ENCODE measurements around the gene XPO1. TPM values are rescaled to one million over a fixed set of nuclear protein-coding genes. Genes with fewer than 3 reads are reported as not detected.

XPO1 gene
- 68.5 to 140 TPM (median 127 TPM) in 5 replicates for total RNA-seq (2022; extraction: Qiagen RNA extraction; ENCODE audit: low read depth)

GRCh38 chr2:61538200-61538919, at the start of gene XPO1:
Gene XPO1, minus strand, starts transcription at chr2:61538356. Its CDS starts 4,459 bp downstream, at chr2:61533897.

DNA sequence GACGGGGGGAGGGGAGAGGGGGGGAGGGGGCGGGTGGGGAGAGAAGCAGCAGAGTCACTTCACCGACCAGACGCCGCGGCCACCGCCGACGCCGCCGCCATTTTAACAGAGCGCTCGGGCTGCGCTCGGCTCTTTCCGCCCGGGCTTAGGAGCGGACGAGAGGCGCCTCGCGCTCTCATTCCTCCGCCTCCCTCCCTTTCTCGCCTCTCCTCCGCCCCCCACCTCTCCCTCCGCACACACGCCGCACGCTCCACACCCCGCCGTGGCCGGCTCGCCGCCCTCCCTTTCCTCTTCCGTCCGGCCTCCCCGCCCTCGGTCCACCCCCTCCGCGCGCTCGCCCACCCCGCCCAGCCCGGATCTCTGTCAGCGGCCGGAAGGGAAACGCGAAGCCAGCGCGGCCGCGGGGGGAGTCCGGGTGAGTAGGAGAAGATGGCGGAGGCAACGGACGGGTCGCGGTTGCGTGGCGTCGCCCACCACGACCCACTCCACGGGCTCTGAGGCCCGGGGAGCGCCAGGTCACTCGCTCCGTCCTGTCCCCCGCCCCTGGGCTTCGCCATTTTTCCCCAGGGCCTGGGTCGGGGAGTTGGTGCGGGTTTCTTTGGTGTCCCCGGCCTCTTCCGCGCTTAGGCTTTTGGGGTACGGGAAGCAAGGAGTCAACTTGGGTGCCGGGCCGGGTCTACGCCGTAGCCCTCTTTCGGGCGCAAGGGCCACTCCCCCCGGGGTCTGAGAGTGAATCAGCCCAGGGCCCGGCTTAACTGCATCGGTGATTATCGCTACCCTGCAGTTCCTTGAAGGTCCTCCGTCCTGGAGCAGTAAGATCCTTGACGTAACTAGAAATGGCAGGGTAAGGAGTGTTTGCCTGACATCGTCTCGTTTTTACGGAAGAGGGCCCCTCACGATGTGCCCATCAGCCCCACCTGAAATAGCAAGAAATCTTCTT, 66.9 kb downstream of the XPO1 start, which contains the start of gene USP34:
TSS of gene USP34 (minus strand) at position 123 of the 940 bp plus-strand sequence. CDS start 395 bp downstream, outside the sequence.

Other genes starting within 250 kb of the XPO1 start
- gene USP34, start 67.3 kb downstream of the XPO1 start, total RNA-seq (2022; extraction: Qiagen RNA extraction; ENCODE audit: low read depth) = 44.9 to 64.8 TPM (median 50.3 TPM) in 5 replicates

Data from A549 treated with ZK216348 at 1 μM for 4 hours (cell line).